Activated CD8-positive, alpha-beta T cell treated with anti-CD3 and anti-CD28 coated beads, Interleukin-2, amount 10 ng/mL, durations not matched to agents 7 days and 5 days (primary cell): Measurements from ENCODE around the gene LITAFD. TPM values are rescaled to one million over a fixed set of nuclear protein-coding genes. Genes with fewer than 3 reads are reported as not detected.

Experiments used
- ATAC-seq: fragments of 150-1000 bp; cut with Tn5 transposase; one replicate; pipeline ENCODE4 v1.10.0; 2021; ENCODE audit warnings: moderate library complexity
- CTCF ChIA-PET: fragments of 350-600 bp; sonication (Branson Sonifier 250); formaldehyde crosslinking; loops from one replicate; lab custom pipeline; 2021; ENCODE audit warnings: antibody characterized with exemption; lab: Charles Lee
- POLR2A ChIA-PET: fragments of 350-600 bp; sonication (Branson Sonifier 250); formaldehyde crosslinking; loops from one replicate; lab custom pipeline; 2021; ENCODE audit warnings: antibody characterized with exemption; lab: Charles Lee
- DNase-seq: peaks from one replicate; pipeline ENCODE4 v3.0.0-alpha.2; 2020
- H3K27ac Mint-ChIP-seq: one replicate; pipeline ENCODE4 v1.8.0; 2021; ENCODE audit warnings: mild to moderate bottlenecking, mixed read lengths
- H3K27me3 Mint-ChIP-seq: one replicate; pipeline ENCODE4 v1.8.0; 2021; ENCODE audit warnings: low read depth, mixed read lengths
- H3K36me3 Mint-ChIP-seq: one replicate; pipeline ENCODE4 v1.8.0; 2021; ENCODE audit warnings: low read depth, mixed read lengths
- H3K4me1 Mint-ChIP-seq: one replicate; pipeline ENCODE4 v1.8.0; 2021; ENCODE audit warnings: low read depth, mixed read lengths
- H3K4me3 Mint-ChIP-seq: one replicate; pipeline ENCODE4 v1.8.0; 2021; ENCODE audit warnings: mild to moderate bottlenecking, mixed read lengths
- H3K9me3 Mint-ChIP-seq: one replicate; pipeline ENCODE4 v1.8.0; 2022; ENCODE audit warnings: mixed read lengths; ENCODE audit not compliant: insufficient read depth
- total RNA-seq, 2 experiments: library from RNA; stranded (reverse); gene quantifications; one replicate each; pipeline ENCODE4 v1.2.3, GENCODE V29; 2021

The LITAFD gene
- total RNA-seq, 2 experiments from 2014 or later = not detected

DNA sequence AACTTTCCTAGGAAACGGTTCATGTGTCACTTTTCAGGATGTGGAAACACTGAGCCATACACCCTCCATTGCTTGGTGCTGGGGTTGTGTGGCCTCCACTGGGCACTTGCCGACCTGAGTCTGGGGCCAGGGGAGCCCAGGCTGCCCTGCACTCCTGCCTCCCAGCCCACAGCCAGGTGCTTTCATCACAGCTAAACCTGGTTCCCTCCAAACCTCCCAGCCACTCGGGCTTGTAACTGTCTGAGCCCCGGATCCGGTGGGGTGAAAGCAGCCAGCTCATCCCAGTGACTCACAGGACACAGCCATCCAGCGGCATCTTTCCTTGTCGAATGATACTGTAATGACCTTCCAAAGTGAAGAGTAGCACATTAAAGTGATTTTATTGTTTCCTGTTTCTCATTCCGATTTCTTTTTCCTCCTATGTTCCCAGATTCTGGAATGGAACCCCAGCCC is 33.2 kb upstream of the LITAFD start:
- DNase-seq (no peak), ATAC-seq (no peak)
- peaks cover 32% of the 10 kb centered on the region for H3K4me1 Mint-ChIP-seq
- ChIA-PET POLR2A (interaction anchor here (0.6 to 1.0 kb wide), 2 partner anchors 10 to 20 kb away, joined by 3 to 4 read pairs; partner anchors contain the start of gene CARHSP1), CTCF (interaction anchor here (1.3 kb wide), 1 partner anchor 87 kb away, joined by 3 read pairs; no protein-coding TSS in a partner anchor)
- H3K27ac Mint-ChIP-seq = peak overlapping the region; percentile 47
- no peaks in the 10 kb centered on the region for H3K27me3 Mint-ChIP-seq
- peaks cover 63% of the 10 kb centered on the region for H3K36me3 Mint-ChIP-seq
- no peaks in the 10 kb centered on the region for H3K9me3 Mint-ChIP-seq
- H3K4me3 Mint-ChIP-seq = no peak overlapping the region

- Mint-ChIP-seq H3K27ac (peak overlapping the region; percentile 47), H3K4me1 (peaks cover 37% of the 10 kb centered on the region), H3K4me3 (no peak overlapping the region), H3K27me3 (no peaks in the 10 kb centered on the region), H3K36me3 (peaks cover 65% of the 10 kb centered on the region), H3K9me3 (no peaks in the 10 kb centered on the region)
- ChIA-PET POLR2A (interaction anchor here (0.6 to 2.8 kb wide), 4 partner anchors 18 to 163 kb away, joined by 3 to 10 read pairs (median 4); partner anchors contain the start of gene CARHSP1), CTCF (interaction anchor here (1.3 to 1.6 kb wide), 2 partner anchors 24 to 87 kb away, joined by 3 read pairs; no protein-coding TSS in a partner anchor)
- DNase-seq (no peak), ATAC-seq (no peak)
Measured at GRCh38 chr16:8849411-8850011, 32.6 kb upstream of the LITAFD start.

GRCh38 chr16:8850279-8850885 is 31.8 kb upstream of the LITAFD start:
- peaks cover 45% of the 10 kb centered on the region for H3K4me1 Mint-ChIP-seq
- CTCF ChIA-PET = interaction anchor here (1.6 to 2.0 kb wide), 2 partner anchors 23 to 30 kb away, joined by 3 to 9 read pairs; no protein-coding TSS in a partner anchor
- peak overlapping the region; percentile 34 for H3K4me3 Mint-ChIP-seq
- peak overlapping the region; percentile 86 for H3K27ac Mint-ChIP-seq
- H3K27me3 Mint-ChIP-seq = no peaks in the 10 kb centered on the region
- POLR2A ChIA-PET = interaction anchor here (0.6 to 2.8 kb wide), 6 partner anchors 17 to 162 kb away, joined by 3 to 10 read pairs (median 3); partner anchors contain the start of gene CARHSP1
- DNase-seq (no peak), ATAC-seq (no peak)
- no peaks in the 10 kb centered on the region for H3K9me3 Mint-ChIP-seq
- peaks cover 65% of the 10 kb centered on the region for H3K36me3 Mint-ChIP-seq

GRCh38 chr16:8851761-8852403 is 30.3 kb upstream of the LITAFD start:
- H3K4me3 Mint-ChIP-seq = no peak overlapping the region
- peaks cover 54% of the 10 kb centered on the region for H3K4me1 Mint-ChIP-seq
- peak overlapping the region; percentile 55 for H3K27ac Mint-ChIP-seq
- H3K27me3 Mint-ChIP-seq = no peaks in the 10 kb centered on the region
- ChIA-PET CTCF (interaction anchor here (1.1 to 2.0 kb wide), 3 partner anchors 28 to 85 kb away, joined by 4 to 9 read pairs (median 4); no protein-coding TSS in a partner anchor), POLR2A (interaction anchor here (2.8 kb wide), 1 partner anchor 17 kb away, joined by 10 read pairs; the partner anchor contains the start of gene CARHSP1)
- DNase-seq (no peak), ATAC-seq (no peak)
- no peaks in the 10 kb centered on the region for H3K9me3 Mint-ChIP-seq
- H3K36me3 Mint-ChIP-seq = peaks cover 77% of the 10 kb centered on the region

GRCh38 chr16:8852534-8852933 is 29.6 kb upstream of the LITAFD start:
- Mint-ChIP-seq H3K27ac (no peak overlapping the region), H3K9me3 (no peaks in the 10 kb centered on the region), H3K27me3 (no peaks in the 10 kb centered on the region), H3K4me3 (no peak overlapping the region), H3K4me1 (peaks cover 56% of the 10 kb centered on the region), H3K36me3 (peaks cover 74% of the 10 kb centered on the region)
- no peak for ATAC-seq
- DNase-seq = no peak
- CTCF ChIA-PET = interaction anchor here (1.3 to 1.7 kb wide), 2 partner anchors 16 to 28 kb away, joined by 4 to 6 read pairs; partner anchors contain the start of gene CARHSP1
- POLR2A ChIA-PET = interaction anchor here (1.1 to 2.8 kb wide), 3 partner anchors 16 to 54 kb away, joined by 3 to 10 read pairs (median 4); partner anchors contain the start of gene CARHSP1

GRCh38 chr16:8853150-8853549 is 29.0 kb upstream of the LITAFD start:
- H3K27me3 Mint-ChIP-seq = no peaks in the 10 kb centered on the region
- POLR2A ChIA-PET = interaction anchor here (1.1 to 3.9 kb wide), 3 partner anchors 16 to 55 kb away, joined by 3 to 20 read pairs (median 4); partner anchors contain the start of gene CARHSP1
- no peak overlapping the region for H3K4me3 Mint-ChIP-seq
- CTCF ChIA-PET = interaction anchor here (0.8 to 1.7 kb wide), 3 partner anchors 16 to 27 kb away, joined by 4 to 6 read pairs (median 4); partner anchors contain the start of gene CARHSP1
- DNase-seq = no peak
- H3K36me3 Mint-ChIP-seq = peaks cover 72% of the 10 kb centered on the region
- no peak for ATAC-seq
- no peaks in the 10 kb centered on the region for H3K9me3 Mint-ChIP-seq
- peaks cover 60% of the 10 kb centered on the region for H3K4me1 Mint-ChIP-seq
- H3K27ac Mint-ChIP-seq = peak overlapping the region; percentile 5

DNA sequence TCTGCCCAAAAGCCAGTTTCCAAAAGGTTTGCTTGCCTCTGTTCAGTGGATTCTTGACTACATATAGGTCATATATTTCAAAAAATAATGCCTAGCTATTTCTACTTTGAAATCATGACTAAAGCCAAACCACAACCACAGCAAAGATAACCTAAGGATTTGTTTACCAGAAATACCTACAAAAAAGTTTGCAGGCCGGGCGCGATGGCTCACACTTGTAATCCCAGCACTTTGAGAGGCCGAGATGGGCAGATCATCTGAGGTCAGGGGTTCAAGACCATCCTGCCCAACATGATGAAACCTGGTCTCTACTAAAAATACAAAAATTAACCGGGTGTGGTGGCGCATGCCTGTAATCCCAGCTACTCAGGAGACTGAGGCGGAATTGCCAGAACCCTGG is 28.5 kb upstream of the LITAFD start:
- ATAC-seq = no peak
- ChIA-PET CTCF (interaction anchor here (0.8 to 1.7 kb wide), 4 partner anchors 10 to 27 kb away, joined by 3 to 6 read pairs (median 4); partner anchors contain the start of gene CARHSP1), POLR2A (interaction anchor here (1.1 to 3.9 kb wide), 4 partner anchors 12 to 55 kb away, joined by 3 to 20 read pairs (median 4); partner anchors contain the start of gene CARHSP1)
- peak overlapping the region; percentile 5 for H3K27ac Mint-ChIP-seq
- no peaks in the 10 kb centered on the region for H3K9me3 Mint-ChIP-seq
- peaks cover 75% of the 10 kb centered on the region for H3K36me3 Mint-ChIP-seq
- no peaks in the 10 kb centered on the region for H3K27me3 Mint-ChIP-seq
- H3K4me3 Mint-ChIP-seq = no peak overlapping the region
- H3K4me1 Mint-ChIP-seq = peaks cover 61% of the 10 kb centered on the region
- DNase-seq = no peak

DNA sequence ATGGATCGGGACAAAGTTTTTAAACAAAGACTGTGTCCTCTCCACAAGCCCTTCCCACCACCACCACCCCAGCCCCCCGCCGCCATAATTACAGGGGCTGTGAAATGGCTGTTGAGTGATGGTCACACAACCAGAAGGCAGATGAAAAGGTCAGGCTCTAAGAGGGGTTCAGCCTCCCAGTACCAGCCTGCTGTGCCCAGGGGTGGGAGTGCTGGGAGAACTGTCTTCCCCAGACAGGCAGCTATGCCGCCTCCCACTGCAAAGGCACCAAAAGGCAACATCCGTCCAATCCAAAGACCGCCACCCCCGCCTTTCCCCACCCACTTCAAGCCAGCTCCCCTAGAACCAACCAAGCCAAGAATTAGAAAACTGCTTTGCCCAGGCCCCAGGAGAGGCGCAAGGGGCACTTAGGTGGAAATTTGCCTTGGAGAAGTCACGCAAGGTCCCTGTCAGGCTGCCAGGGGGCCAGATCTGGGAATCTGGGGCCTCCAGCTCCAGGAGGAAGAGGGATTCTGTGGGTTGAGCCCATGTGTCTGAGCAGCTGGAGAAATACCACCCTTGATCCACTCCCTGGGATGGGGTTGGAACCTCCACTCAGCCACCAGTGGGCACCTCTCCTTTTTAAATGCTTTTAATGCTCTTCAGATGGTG is 27.7 kb upstream of the LITAFD start:
- no peaks in the 10 kb centered on the region for H3K9me3 Mint-ChIP-seq
- ChIA-PET CTCF (interaction anchor here (0.7 to 2.0 kb wide), 5 partner anchors 9 to 54 kb away, joined by 3 to 6 read pairs (median 4); partner anchors contain the start of gene CARHSP1), POLR2A (interaction anchor here (0.7 to 3.9 kb wide), 5 partner anchors 9 to 37 kb away, joined by 3 to 20 read pairs (median 3); partner anchors contain the start of gene CARHSP1)
- peak overlapping the region; percentile 68 for H3K27ac Mint-ChIP-seq
- ATAC-seq = no peak
- DNase-seq = no peak
- H3K4me1 Mint-ChIP-seq = peaks cover 62% of the 10 kb centered on the region
- H3K27me3 Mint-ChIP-seq = no peaks in the 10 kb centered on the region
- H3K4me3 Mint-ChIP-seq = no peak overlapping the region
- H3K36me3 Mint-ChIP-seq = peaks cover 76% of the 10 kb centered on the region

GRCh38 chr16:8855051-8855786 is 26.9 kb upstream of the LITAFD start:
- POLR2A ChIA-PET = interaction anchor here (0.7 to 3.9 kb wide), 4 partner anchors 9 to 38 kb away, joined by 3 to 20 read pairs (median 5); partner anchors contain the start of gene CARHSP1
- no peak overlapping the region for H3K4me3 Mint-ChIP-seq
- peak overlapping the region; percentile 68 for H3K27ac Mint-ChIP-seq
- ATAC-seq = no peak
- no peaks in the 10 kb centered on the region for H3K27me3 Mint-ChIP-seq
- no peak for DNase-seq
- peaks cover 73% of the 10 kb centered on the region for H3K36me3 Mint-ChIP-seq
- peaks cover 61% of the 10 kb centered on the region for H3K4me1 Mint-ChIP-seq
- no peaks in the 10 kb centered on the region for H3K9me3 Mint-ChIP-seq
- CTCF ChIA-PET = interaction anchor here (0.6 to 2.0 kb wide), 5 partner anchors 19 to 213 kb away, joined by 3 to 5 read pairs (median 3); no protein-coding TSS in a partner anchor

DNA sequence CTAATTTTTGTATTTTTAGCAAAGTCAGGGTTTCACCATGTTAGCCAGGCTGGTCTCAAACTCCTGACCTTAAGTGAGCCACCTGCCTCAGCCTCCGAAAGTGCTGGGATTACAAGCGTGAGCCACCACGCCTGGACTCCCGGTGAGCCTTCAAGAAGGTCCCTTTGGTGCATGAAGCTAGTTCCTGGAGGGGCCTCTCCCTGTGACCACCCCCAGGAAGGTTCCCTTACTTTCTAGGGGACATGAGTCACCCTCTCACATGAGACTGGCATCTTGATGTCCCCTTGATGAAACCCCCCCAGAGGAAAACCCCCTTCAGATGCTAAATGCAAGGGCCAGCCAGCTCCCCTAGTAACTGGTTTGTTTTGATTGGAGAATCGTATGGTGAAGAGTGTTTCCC is 26.2 kb upstream of the LITAFD start:
- Mint-ChIP-seq H3K36me3 (peaks cover 67% of the 10 kb centered on the region), H3K4me1 (peaks cover 53% of the 10 kb centered on the region), H3K4me3 (no peak overlapping the region), H3K27ac (peak overlapping the region; percentile 63), H3K27me3 (no peaks in the 10 kb centered on the region), H3K9me3 (no peaks in the 10 kb centered on the region)
- ATAC-seq = no peak
- no peak for DNase-seq
- ChIA-PET CTCF (interaction anchor here (1.0 to 2.0 kb wide), 4 partner anchors 18 to 214 kb away, joined by 3 to 5 read pairs (median 3); no protein-coding TSS in a partner anchor), POLR2A (interaction anchor here (1.7 to 3.9 kb wide), 2 partner anchors 13 to 15 kb away, joined by 4 to 20 read pairs; partner anchors contain the start of gene CARHSP1)
